HG03039 (cell line): ENCODE data around the gene MEGF10.
"Not testable (repeated sequence)": the region's sequence is repeated elsewhere in the genome, so short reads cannot be mapped to it uniquely, and the experiment has no call there.

Source experiments
- ATAC-seq: cut with Tn5 transposase; IDR thresholded peaks from one replicate; pipeline ENCODE4 v1.9.1; 2021; ENCODE audit warnings: mild to moderate bottlenecking, moderate library complexity; ENCODE audit not compliant: unreplicated experiment

MEGF10 gene

GRCh38 chr5:127297348-127298035 is 6.9 kb downstream of the MEGF10 start:
- no peak for ATAC-seq

- no peak for ATAC-seq
These were observed 7.4 kb downstream of the MEGF10 start for GRCh38 chr5:127298036-127298429.

DNA sequence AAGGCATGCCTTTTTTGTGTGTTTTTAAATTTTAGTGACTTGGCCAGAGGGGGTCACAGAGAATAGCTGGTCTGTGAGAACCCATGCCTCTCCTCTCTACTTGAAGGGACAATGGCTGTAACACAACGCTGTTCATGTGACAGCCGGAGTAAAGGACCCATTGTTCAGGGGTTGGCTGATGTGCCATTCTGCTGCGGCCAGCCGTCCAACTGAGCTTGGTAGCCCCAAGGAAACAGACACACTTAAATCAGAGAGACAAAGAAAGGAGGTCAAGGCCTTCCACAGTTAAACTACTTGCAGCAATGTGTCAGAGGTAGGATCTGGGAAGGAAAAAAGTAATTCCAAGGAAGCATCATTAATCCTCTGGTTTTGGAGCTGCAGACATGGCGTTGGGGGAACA is 8.1 kb downstream of the MEGF10 start:
- ATAC-seq = no peak

DNA sequence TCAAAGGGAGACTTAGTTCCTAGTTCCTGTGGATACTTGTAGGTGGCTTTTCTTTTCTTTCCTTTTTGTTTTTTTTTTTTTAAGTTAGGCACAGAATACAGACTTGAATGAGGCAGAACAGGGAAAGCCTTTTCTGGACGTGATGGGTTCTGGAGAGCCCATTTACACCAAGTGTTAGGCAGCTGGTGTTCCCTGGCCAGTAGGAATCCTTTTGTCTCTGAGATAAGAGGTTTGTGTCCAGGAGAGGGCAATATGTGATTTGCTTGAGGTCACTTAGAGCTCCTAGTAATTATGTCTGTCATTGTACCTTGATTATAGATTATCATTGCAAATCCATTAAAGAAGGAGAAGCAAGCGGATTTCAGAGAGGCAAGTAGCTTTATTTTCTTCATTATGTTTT is 9.1 kb downstream of the MEGF10 start:
- ATAC-seq = no peak

- no peak for ATAC-seq
These were observed 11.9 kb downstream of the MEGF10 start for GRCh38 chr5:127302509-127302908.

GRCh38 chr5:127303404-127303803 is 12.8 kb downstream of the MEGF10 start:
- ATAC-seq = no peak

DNA sequence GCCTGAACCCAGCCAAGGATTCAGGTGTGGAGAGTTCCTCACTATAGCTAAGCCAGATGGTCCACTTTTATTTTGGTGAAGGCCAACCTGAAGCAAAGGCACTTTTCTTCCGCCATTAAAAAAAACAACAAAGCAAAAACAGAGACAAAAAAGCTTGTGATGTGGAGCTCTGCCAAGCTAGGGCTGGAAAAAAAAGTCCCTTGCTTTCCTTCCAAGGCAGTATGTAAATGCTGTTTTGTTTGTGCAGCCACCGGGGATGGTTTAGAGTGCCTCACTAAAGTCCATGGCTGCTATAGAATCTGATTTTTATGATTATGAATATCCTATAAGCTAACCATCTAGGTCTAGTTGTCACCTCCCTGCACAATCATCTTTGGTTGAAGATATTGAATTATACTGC is 14.9 kb downstream of the MEGF10 start:
- ATAC-seq = no peak

DNA sequence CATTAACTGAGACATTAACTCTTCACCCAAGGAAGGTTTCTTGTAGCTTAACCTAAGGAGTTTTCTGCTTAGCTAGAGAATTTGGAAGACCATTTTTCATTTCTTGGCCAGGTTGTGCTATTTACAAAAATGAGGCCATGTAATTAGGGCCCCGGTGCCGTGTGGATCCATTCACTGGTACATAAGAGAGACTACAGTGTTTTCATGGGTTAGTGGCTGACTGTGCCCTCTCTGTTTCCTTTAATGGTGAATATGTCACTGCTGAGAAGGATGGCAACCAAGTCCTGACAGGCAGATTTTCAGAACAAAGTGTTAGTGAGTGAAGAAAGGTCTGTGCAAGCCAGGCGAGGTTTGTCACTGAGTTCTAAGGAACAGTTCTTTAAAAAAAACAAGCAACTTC is 15.4 kb downstream of the MEGF10 start:
- ATAC-seq = no peak

- no peak for ATAC-seq
These were observed 16.1 kb downstream of the MEGF10 start for GRCh38 chr5:127306647-127307046.

DNA sequence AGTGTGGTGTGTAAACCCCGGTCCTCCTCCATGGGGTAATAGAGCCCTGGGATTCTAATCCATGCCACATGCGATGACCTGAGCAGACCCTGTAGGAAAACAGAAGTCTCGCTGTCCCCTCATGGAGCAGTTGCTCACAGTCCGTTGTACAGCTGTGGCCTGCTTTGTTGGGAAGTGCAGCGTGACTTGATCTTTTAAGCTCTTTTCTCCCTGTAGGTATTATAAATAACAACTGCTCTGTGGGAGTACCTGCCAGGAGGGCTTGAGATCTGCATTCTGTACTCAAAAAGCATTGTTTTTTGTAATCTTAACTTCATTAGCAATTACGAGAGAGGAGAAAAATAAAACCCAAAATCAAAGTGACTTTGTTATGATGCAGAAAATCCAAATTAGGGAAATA is 17.3 kb downstream of the MEGF10 start:
- no peak for ATAC-seq

- not testable (repeated sequence) for ATAC-seq
These were observed 17.7 kb downstream of the MEGF10 start for GRCh38 chr5:127308325-127308724.

DNA sequence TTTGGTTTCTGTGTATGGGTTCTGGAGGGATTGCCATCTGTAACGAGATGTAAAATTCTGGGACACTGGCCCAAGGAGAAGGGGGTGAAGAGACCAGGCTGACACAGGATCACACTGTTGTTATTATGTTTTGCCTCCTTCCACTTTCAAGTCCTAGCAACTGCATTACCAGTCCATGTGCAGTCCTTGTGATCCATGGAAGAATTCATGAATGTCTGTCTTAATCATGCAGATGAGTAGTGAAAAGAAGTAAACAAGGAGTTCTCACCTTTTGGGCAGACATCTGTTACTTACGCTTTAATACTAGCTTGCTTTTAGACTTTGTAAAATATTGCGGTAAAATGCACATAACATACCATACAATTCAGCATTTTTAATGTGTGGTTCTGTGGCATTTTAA is 18.3 kb downstream of the MEGF10 start:
- no peak for ATAC-seq

- ATAC-seq = no peak
These were observed 20.8 kb downstream of the MEGF10 start for GRCh38 chr5:127311349-127311748.

- ATAC-seq = no peak
These were observed 21.4 kb downstream of the MEGF10 start for GRCh38 chr5:127311781-127312525.

GRCh38 chr5:127313379-127313778 is 22.8 kb downstream of the MEGF10 start:
- ATAC-seq = no peak

DNA sequence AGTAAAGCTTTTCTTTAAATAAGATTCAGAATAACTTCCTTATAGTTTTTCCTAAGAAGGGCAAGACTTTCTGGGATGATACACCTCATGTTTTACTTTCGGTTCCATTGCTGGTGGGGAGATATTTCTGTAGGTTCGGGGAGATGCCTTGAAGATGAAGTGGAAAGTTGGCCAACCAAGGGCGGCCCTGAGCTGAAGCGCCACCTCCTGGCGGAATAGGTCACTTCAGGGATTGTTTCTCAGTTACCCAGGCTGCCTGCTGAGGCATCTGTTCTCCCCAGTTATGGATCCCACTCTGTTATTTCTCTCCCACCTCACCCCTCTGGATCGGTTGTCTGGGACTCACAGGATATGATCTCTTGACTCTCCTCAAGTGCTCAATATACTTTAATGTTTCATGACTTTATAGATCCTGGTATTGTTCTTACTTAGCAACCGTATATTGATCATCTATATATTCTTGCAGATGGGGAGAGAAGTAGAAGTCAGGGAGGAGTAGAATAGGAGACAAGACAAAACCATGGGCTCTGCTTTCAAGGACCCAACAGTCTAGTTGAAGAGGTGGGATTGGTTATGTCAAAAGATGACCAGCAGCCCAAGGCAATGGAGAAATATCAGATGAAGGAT is 23.4 kb downstream of the MEGF10 start:
- peak; percentile 86 for ATAC-seq

DNA sequence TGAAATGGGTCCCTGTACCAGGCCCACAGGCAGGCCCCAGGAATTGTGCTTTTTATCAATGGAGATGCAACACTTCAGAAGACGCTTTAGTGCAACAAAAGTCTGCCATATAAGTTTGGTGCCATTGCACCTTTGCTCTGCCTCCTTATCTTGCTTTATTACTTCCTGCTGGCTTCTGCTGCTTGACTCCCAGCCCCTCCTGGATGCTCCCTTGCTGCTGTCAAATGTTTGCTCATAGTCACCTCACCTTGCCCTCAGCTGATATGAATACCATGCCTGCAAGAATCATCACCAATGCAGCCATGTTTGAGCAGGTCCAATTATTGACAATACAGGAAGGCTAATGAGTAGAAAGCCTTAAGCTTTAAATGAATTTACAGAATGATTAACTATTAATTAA is 25.4 kb downstream of the MEGF10 start:
- ATAC-seq = no peak

DNA sequence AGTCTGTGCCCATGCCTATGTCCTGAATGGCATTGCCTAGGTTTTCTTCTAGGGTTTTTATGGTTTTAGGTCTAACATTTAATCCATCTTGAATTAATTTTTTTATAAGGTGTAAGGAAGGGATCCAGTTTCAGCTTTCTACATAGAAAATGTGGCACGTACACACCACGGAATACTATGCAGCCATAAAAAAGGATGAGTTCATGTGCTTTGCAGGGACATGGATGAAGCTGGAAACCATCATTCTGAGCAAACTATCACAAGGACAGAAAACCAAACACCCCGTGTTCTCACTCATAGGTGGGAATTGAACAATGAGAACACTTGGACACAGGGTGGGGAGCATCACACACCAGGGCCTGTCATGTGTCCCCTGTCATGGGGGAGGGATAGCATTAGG is 26.8 kb downstream of the MEGF10 start:
- not testable (repeated sequence) for ATAC-seq

- peak; percentile 94 for ATAC-seq
These were observed 29.7 kb downstream of the MEGF10 start for GRCh38 chr5:127320032-127320965.

- ATAC-seq = no peak
These were observed 30.9 kb downstream of the MEGF10 start for GRCh38 chr5:127321465-127321864.

- no peak for ATAC-seq
These were observed 31.8 kb downstream of the MEGF10 start for GRCh38 chr5:127322403-127322802.
